OCI-LY1 (cell line): ENCODE data around the gene TYRP1.

Experiments used
- H2AFZ ChIP-seq: fragments of 200-600 bp; sonication (generic), shearing (Covaris generic); 2 replicates; pipeline ENCODE4 v1.6.0; 2014; ENCODE audit warnings: antibody characterized with exemption, mild to moderate bottlenecking, low read length
- H3F3A ChIP-seq: fragments of 200-600 bp; sonication (generic), shearing (Covaris generic); 2 replicates; pipeline ENCODE4 v1.6.0; 2014; ENCODE audit warnings: mild to moderate bottlenecking, antibody characterized with exemption, low read length, moderate library complexity; ENCODE audit not compliant: insufficient read depth
- H3K27ac ChIP-seq: fragments of 200-600 bp; sonication (generic); 2 replicates; pipeline ENCODE4 v1.5.1; 2014; ENCODE audit warnings: low read length, mixed run types, mild to moderate bottlenecking, low read depth; ENCODE audit not compliant: poor library complexity, severe bottlenecking
- H3K27me3 ChIP-seq: fragments of 200-600 bp; sonication (generic); 2 replicates; pipeline ENCODE4 v1.6.0; 2014; ENCODE audit warnings: antibody characterized with exemption, mild to moderate bottlenecking, low read length, moderate library complexity; ENCODE audit not compliant: insufficient read depth
- H3K36me3 ChIP-seq: fragments of 200-600 bp; sonication (generic); 2 replicates; pipeline ENCODE4 v1.6.1; 2014; ENCODE audit warnings: mild to moderate bottlenecking, antibody characterized with exemption, low read length, moderate library complexity, mixed read lengths; ENCODE audit not compliant: insufficient read depth
- H3K4me1 ChIP-seq: fragments of 200-600 bp; sonication (generic); 2 replicates; pipeline ENCODE4 v1.5.1; 2014; ENCODE audit warnings: mild to moderate bottlenecking, low read length, moderate library complexity; ENCODE audit not compliant: insufficient read depth, severe bottlenecking
- H3K4me2 ChIP-seq: fragments of 200-600 bp; sonication (generic), shearing (Covaris generic); 2 replicates; pipeline ENCODE4 v1.6.1; 2014; ENCODE audit warnings: low read length
- H3K4me3 ChIP-seq: fragments of 200-600 bp; sonication (generic); 2 replicates; pipeline ENCODE4 v1.5.1; 2014; ENCODE audit warnings: low read length, low read depth, mild to moderate bottlenecking, mixed read lengths; ENCODE audit not compliant: poor library complexity, severe bottlenecking
- H3K79me2 ChIP-seq: fragments of 200-600 bp; shearing (Covaris generic); 2 replicates; pipeline ENCODE4 v1.6.1; 2016; ENCODE audit warnings: mixed run types, low read length, mixed read lengths; ENCODE audit not compliant: insufficient read depth
- H3K9ac ChIP-seq: fragments of 200-600 bp; sonication (generic), shearing (Covaris generic); 2 replicates; pipeline ENCODE4 v1.6.1; 2014; ENCODE audit warnings: mild to moderate bottlenecking, low read length, mixed read lengths
- H3K9me2 ChIP-seq: fragments of 200-600 bp; sonication (generic), shearing (Covaris generic); 2 replicates; pipeline ENCODE4 v1.6.1; 2014; ENCODE audit warnings: low read depth, mild to moderate bottlenecking, low read length, mixed read lengths
- H3K9me3 ChIP-seq: fragments of 200-600 bp; shearing (Covaris generic); 2 replicates; pipeline ENCODE4 v1.6.1; 2014; ENCODE audit warnings: low read length, mixed read lengths
- H4K20me1 ChIP-seq: fragments of 200-600 bp; sonication (generic), shearing (Covaris generic); 2 replicates; pipeline ENCODE4 v1.6.0; 2016; ENCODE audit warnings: mild to moderate bottlenecking, low read length; ENCODE audit not compliant: insufficient read depth
- CTCF ChIP-seq: fragments of 200-600 bp; sonication (generic), shearing (Covaris generic); IDR thresholded peaks from 2 replicates; pipeline ENCODE4 v1.5.1; 2017; ENCODE audit warnings: mild to moderate bottlenecking, antibody characterized with exemption, low read length, moderate library complexity, mixed read lengths
- EZH2 ChIP-seq: fragments of 200-600 bp; sonication (generic), shearing (Covaris generic); IDR thresholded peaks from 2 replicates; pipeline ENCODE4 v1.8.0; 2017; ENCODE audit warnings: borderline replicate concordance, mixed run types, mild to moderate bottlenecking, antibody characterized with exemption, low read length, moderate library complexity, mixed read lengths

TYRP1 gene

DNA sequence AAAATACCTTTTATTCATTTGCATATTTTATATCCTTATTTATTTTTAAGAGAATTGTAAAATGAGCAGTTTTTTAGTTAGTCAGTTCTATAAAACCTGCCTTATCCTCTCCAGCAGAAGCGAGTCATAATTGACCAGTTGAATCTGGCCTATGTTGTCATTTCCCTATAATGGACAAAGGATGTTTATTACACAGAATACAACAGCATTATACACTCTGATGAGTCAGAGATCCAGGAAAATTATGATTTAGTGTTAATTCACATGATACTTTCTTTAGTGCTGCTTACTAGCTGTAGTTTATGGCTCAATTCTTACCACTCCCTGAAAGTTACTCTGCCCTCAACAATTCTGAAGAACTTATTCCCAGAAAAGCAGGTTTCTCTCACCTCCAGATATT is 54.8 kb downstream of the TYRP1 start:
- H3K27ac ChIP-seq: no peak overlapping the region
- H4K20me1 ChIP-seq: no peaks in the 10 kb centered on the region
- H2AFZ ChIP-seq: no peak overlapping the region
- H3K4me3 ChIP-seq: no peak overlapping the region
- H3K9me3 ChIP-seq: no peaks in the 10 kb centered on the region
- H3K79me2 ChIP-seq: no peaks in the 10 kb centered on the region
- H3K27me3 ChIP-seq: no peaks in the 10 kb centered on the region
- no peaks in the 10 kb centered on the region for H3K4me1 ChIP-seq
- TF ChIP-seq EZH2 (no peak), CTCF (no peak)
- H3F3A ChIP-seq: no peaks in the 10 kb centered on the region
- no peak overlapping the region for H3K9ac ChIP-seq
- no peak overlapping the region for H3K4me2 ChIP-seq
- H3K9me2 ChIP-seq: no peaks in the 10 kb centered on the region
- no peaks in the 10 kb centered on the region for H3K36me3 ChIP-seq

DNA sequence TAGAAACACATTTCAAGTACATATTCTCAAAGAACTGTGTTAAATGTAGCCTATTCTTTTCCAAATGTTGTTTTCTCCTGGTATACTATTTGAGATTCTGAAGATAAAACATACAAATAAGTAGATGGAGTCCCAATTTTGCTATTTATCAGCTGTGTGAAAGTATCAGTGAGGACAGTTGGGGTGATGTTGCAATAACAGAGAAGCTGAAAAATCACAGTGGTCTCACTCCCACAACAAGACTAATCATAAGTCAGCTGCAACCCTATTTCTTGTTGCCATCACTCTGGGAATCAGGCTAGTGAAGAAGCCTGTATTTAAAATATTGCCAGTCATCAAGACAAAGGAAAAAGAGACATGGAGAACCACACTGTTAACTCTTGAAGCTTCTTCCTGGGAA is 55.8 kb downstream of the TYRP1 start:
- H3K27me3 ChIP-seq: no peaks in the 10 kb centered on the region
- H3K4me3 ChIP-seq: no peak overlapping the region
- H3F3A ChIP-seq: no peaks in the 10 kb centered on the region
- H3K79me2 ChIP-seq: no peaks in the 10 kb centered on the region
- no peaks in the 10 kb centered on the region for H3K9me2 ChIP-seq
- no peak overlapping the region for H3K27ac ChIP-seq
- no peak overlapping the region for H3K9ac ChIP-seq
- H2AFZ ChIP-seq: no peak overlapping the region
- H3K9me3 ChIP-seq: no peaks in the 10 kb centered on the region
- no peaks in the 10 kb centered on the region for H3K36me3 ChIP-seq
- no peaks in the 10 kb centered on the region for H3K4me1 ChIP-seq
- TF ChIP-seq EZH2 (no peak), CTCF (no peak)
- no peaks in the 10 kb centered on the region for H4K20me1 ChIP-seq
- H3K4me2 ChIP-seq: no peak overlapping the region

DNA sequence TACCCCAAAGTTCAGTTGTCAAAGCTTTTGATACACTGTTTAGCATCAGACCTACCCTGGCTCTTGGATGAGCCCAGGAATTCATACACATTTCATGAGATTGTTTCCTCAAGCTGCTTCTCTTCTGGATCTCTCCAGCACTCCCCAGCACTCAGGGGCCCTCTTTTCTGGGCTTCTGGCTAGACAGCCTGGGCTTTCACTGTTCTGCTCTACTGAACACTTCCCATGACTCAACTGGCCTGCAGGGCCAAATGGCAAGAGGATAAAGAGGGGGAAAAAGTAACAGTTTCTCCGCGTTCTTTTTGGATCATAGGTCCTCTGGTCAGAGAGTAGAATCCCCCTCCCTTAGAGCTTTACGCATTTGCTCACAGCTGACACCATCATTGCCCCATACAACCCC is 60.7 kb downstream of the TYRP1 start:
- no peaks in the 10 kb centered on the region for H3K9me2 ChIP-seq
- no peak overlapping the region for H2AFZ ChIP-seq
- no peaks in the 10 kb centered on the region for H3K27me3 ChIP-seq
- no peaks in the 10 kb centered on the region for H3K9me3 ChIP-seq
- no peaks in the 10 kb centered on the region for H3F3A ChIP-seq
- H3K4me2 ChIP-seq: no peak overlapping the region
- H3K4me3 ChIP-seq: no peak overlapping the region
- H4K20me1 ChIP-seq: no peaks in the 10 kb centered on the region
- TF ChIP-seq EZH2 (no peak), CTCF (no peak)
- no peaks in the 10 kb centered on the region for H3K79me2 ChIP-seq
- H3K27ac ChIP-seq: no peak overlapping the region
- no peak overlapping the region for H3K9ac ChIP-seq
- H3K4me1 ChIP-seq: no peaks in the 10 kb centered on the region
- no peaks in the 10 kb centered on the region for H3K36me3 ChIP-seq
